NCI-H1694 treated with DMSO at 0.1 percent for 48 hours (cell line): Measurements from ENCODE around the gene BBS7.

Source experiments
- DNase-seq: peaks from one replicate; lab custom pipeline; 2025; lab: John Stamatoyannopoulos, UW

BBS7 gene

DNA sequence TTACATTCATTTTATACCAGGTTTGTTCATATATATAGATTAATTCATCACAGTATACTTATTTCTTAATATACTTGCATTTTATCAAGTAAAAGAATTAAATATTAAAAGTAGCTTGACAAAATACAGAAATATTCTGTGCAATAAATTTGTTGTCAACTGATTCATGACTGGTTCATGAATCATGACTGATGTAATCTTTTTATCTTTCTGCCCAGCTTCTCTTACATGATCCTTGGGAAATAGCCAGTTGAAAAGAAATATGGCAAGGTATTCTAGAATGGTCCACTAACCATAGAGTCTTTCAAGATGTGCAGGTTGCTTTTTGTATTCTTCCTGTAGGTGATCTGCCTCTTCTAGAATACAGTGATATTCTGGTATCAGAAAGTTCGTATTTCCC is 42.4 kb downstream of the BBS7 start:
- DNase-seq: no peak

DNA sequence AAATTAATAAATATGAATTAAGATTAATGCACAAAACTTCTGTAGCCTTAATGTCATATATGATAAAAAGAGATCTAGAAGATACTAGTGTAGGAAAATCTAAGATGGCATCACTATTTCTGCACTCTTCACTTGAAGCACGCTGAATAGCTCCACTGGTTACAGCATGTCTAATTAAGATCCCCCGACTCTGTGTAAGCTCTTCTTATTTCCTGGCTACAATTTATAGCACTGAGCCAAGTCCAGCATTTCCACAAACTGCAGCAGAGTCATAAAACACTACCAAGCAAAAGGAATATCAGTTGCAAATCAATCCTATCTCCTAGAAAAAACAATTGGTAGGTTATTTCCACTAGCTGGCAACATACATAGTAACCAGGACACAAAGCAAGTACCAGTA is 45.3 kb downstream of the BBS7 start:
- DNase-seq: no peak

DNA sequence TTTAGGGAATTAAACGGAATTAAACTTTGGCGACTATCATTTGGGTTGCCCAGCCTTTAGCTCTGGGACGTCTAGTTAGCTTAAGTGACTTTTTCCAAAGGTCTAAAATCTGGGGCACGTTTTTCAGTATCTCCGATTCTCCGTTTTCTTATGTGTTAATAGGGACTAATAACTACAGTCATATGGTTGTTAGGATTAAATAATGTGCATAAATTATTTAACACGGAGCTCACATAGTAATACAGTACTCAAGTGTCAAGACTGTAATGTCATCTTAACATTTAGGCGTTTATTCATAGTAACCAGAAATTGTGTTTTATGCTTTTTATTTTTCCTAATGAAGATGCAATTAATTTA is 46.1 kb downstream of the BBS7 start:
- DNase-seq: no peak

DNA sequence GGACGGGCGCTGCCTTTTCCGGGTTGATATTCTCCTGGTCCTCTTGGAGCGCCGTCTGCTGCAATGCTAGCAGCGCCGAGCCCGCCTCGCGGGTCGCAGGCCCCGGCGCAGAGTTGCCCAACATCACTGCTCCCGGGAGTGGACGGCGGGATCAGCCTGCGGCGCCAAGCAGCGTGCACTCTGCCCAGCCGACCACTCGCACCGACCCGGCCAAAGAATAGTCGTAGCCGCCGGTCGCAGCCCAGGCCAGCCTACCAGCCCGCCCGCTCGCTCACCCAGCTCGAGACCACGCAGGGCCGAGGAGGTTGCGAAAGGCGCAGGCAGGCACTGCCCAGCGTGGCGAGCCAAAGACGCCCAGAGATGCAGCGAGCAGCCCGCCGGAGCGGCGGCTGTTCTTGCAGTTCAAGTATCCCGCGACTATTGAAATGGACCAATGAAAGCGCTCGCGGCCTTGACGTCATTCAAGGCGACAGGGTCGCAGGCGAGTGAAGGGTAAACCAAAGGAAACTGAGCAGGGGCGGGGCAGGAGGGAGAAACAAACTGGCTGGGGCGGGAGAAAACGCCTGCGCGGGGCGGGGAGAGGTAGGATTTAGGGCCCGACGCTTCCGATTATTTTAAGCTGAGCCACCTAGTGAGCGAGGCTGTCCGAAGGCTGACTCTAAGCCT is 46.6 kb downstream of the BBS7 start, which contains the start of gene CCNA2:
CCNA2 (minus strand) TSS at position 379 of the 666 bp plus-strand sequence; CDS start at position 124, 255 bp downstream.
- DNase-seq: peak; percentile 73

DNA sequence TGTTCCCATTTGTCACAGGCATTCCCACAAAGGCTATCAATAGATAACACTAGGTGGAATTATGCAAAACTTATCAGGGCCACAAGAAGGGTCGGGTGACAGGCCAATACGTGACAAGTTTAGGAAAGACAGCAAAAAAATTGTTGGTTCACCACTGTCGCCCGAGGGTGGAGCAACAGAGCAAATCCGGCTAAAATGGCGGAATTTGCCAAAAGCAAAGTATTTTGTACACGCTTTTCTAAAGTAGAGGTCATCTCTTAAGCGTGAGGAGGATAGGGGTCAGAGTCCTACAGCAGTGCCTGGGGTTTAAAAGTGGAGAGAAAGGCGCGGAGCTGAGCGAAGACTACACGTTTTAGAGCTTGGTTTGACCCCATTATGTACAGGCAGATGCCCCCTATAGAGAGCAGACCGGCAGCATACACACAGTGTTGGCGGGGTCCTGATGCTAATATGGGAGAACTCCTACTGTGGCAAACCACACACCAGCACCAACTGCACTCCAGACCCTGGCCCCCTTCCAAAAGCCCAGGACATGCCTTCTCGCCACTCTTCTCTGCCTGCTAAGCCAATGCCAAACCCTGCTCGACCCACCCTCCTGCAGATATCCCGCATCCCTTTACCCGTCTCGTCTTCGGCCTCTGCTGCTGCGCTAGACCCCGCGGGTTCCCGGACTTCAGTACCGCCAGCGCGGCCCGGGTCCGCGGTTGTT is 47.3 kb downstream of the BBS7 start:
- DNase-seq: peak; percentile 30

DNA sequence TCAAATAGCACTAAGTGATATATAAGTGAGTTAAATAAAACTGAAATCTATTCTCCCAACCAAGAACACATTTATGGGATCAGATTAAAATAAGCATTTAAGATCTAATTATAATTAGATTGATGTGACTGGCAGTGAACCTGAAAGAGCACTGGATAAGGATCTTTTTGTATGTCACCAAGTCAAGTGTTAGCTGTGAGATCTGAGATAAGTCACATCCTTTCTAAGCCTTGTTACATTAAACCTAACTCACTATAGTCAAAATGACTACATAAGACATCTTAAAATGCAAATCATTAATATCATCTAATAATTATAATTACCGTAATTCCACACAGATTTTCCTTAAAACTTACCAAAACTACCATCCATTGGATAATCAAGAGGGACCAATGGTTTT is 48.2 kb downstream of the BBS7 start:
- DNase-seq: no peak

DNA sequence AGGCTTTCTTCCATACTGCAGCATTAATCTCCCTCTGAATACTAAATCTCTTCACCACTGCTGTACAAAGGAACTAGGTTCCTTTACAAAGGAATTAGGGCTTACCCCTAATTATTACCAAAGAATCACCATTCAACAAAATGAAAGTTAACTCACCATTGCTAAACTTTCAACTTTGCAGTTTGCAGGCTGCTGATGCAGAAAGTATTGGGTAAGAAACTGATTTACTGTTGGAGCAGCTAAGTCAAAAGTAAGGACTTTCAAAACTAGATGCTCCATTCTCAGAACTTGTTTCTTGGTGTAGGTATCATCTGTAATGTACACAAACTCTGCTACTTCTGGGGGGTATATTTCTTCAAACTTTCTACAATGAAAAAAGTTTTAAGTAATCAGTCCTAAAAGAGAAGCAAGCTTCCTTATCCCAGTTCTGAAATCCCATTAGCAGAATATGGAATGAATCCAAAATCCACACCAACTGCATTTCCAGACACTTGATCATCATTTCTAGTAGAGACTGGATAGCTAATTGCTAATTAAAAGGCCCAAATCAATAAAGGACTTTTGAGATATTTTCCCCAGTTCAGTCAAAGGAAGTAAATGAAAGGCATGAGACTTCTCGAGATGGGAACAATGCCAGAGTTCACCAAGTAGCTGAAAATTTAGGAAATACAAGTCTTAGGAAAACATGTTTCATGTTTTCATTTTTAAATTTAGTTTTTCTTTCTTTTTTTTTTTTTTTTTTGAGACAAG is 50.9 kb downstream of the BBS7 start:
- no peak for DNase-seq

DNA sequence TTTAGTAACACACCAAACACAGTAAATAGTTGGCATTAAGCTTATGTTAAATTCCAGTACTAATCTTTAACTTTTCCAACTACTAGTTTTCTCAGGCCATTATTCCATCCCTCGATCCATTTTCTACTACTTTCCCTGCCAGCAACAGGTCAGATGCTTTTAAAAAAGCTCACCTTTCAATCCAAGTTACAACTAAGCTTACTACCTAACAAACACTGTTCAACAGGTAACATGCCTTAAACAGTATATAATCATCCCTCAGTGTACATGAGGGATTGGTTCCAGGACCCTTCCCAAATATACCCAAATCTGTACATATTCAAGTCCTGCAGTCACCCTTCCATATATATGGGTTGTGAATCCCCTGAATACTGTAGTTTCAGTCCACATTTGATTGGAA is 52.1 kb downstream of the BBS7 start:
- no peak for DNase-seq

DNA sequence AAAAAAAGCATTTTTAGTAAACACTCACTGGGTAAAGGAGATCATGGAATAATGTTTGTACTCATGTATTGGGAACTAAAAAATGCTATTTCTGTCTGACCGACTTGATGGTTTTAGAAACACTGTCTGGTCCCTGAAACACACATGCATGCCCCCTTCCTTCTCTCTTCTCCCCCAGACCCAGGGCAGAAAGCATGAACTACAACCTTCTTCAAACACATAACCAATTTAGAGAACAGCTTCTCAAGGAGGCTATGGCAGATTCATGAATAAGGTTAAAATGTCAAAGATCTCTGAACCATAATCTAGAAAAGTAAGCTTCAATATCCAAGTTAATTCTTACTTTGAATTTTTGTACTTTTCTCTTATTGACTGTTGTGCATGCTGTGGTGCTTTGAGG is 52.6 kb downstream of the BBS7 start:
- DNase-seq: no peak

- no peak for DNase-seq
Measured at GRCh38 chr4:121817006-121817405, 53.3 kb downstream of the BBS7 start.

DNA sequence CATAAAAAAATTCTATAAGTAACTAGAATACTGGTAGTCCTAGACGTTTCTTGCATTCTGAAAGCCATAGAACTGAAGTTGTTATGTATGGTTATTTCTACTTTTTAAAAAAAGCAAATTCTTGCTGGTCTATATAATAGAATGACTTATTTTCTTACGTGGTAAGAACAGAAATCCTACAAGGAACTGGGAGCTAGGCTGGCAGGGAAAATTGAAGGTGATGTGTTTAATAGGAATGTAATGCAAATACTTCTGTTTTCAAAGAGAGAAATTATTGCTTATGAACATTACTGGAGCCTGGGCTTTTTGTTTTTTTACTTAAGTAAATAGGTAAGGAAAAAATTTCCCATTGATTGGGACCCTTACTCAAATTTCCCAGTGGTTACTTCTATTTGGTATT is 55.5 kb downstream of the BBS7 start:
- DNase-seq: no peak

DNA sequence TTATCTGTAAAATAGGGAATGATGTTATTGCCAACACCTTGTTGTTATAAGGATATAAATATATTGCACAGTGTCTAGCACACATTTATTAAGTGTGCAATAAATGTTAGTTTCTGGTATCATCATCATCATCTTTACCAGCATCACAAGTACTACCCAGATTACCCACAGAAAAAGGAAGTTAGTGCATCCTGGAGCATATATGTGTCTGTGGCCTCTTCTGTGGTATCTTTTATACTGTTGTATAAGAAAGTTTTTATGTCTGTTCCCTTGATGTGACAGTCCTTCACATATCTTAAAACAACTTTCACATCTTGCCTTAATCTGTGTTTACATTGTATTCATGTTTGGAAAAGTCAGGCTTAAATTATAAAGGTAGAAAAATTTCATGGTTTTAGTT is 59.2 kb downstream of the BBS7 start:
- no peak for DNase-seq

- no peak for DNase-seq
Measured at GRCh38 chr4:121806411-121806810, 63.9 kb downstream of the BBS7 start.

- no peak for DNase-seq
Measured at GRCh38 chr4:121801715-121802075, 68.6 kb downstream of the BBS7 start.

DNA sequence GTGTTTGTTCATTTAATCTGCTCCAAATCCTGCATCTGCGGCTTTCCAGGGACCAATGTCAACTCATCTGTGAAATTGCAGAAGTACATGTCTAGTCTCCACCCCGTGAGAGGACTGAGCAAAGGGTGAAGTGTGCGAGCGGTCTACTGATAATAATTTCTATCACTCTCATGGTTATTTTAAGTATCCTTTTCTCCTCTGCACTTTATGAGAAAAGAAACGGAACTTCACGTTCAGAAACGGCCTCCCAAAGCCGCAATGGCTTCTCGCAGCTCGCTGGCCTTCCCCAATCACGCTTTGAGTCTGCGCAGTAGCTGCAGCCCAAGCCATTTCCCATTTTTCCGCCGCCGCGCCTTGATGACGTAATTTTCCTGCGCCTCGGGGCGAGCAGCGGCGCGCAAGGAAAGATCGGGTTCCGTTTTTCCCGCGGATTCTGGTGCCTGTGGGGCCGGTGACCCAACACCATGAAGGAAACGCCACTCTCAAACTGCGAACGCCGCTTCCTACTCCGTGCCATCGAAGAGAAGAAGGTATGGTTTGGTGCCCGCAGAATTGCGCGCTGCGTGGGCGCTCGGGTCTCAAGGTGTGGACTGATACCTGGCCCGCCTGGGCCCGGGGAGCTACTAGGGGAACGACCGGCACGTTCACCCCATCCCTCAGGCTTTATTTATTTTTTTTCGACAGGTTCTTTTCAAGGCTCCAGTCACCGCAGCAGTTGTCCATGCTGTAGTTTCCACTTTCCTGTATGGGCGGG is 69.1 kb downstream of the BBS7 start, which contains the start of gene EXOSC9:
EXOSC9 (plus strand) TSS at position 363 of the 754 bp plus-strand sequence; CDS start at position 465, 102 bp downstream.
- peak; percentile 76 for DNase-seq

DNA sequence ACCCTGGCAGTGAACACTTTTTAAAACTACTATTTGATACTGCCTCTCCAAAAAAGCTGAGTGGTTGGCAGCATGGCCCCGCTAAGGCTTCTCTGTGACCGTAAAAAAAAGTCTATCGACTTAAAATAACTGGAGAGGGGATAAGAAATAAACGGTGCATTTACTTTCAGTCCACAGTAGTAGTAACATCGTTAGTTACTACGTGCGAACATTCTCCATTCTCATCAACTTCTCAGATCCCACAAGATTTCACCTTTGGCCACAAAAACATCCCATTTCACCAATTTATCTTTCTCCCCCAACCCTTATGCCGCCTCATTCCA is 69.7 kb downstream of the BBS7 start:
- DNase-seq: no peak

GRCh38 chr4:121799867-121800501 is 70.3 kb downstream of the BBS7 start:
- no peak for DNase-seq

- DNase-seq: no peak
Measured at GRCh38 chr4:121799208-121799823, 71.0 kb downstream of the BBS7 start.

DNA sequence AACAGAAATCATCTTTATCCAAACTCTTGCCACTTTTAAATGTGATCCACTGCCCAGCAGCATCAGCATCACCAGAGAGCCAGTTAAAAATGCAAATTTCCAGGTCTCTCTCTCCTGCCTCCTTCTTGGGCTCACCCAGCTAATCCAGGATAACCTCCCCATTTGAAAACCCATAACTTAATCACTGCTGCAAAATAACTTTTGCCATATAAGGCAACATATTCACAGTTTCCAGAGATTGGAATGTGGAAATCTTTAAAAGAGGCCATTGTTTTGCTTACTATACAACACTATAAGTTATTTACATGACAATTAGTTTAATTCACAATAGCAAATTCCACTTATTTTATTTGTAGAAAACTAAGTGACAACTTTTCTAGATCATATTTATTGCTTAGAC is 74.0 kb downstream of the BBS7 start:
- no peak for DNase-seq

GRCh38 chr4:121794505-121795188 is 75.6 kb downstream of the BBS7 start:
- DNase-seq: no peak

DNA sequence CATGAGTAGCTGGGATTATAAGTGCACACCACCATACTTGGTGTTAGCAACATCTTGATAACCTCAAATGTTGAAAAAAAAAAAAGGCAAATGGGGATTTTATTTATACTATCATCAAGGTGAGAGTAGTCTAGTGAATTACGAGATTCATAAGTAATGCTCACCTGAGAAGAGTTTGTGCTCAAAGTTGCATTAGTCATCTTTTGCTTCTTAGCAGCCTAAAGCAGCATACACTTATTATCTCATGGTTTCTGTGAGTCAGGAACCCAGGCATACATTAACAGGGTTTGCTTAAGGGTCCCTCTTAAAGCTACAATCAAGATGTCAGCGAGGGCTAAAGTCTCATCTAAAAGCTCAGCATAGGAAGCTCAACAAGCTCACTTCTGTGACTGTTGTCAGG is 77.3 kb downstream of the BBS7 start:
- DNase-seq: no peak
